Amniotic stem cell (primary cell): Measurements from ENCODE around the gene PDC.
"Not testable (repeated sequence)": the region's sequence is repeated elsewhere in the genome, so short reads cannot be mapped to it uniquely, and the experiment has no call there.

Experiments
- DNase-seq: peaks from one replicate; lab custom pipeline; 2025; lab: John Stamatoyannopoulos, UW

PDC gene

GRCh38 chr1:186465946-186466345 is 5.0 kb upstream of the PDC start:
- no peak for DNase-seq

- not testable (repeated sequence) for DNase-seq
Observed at GRCh38 chr1:186465491-186465890, 4.6 kb upstream of the PDC start.

DNA sequence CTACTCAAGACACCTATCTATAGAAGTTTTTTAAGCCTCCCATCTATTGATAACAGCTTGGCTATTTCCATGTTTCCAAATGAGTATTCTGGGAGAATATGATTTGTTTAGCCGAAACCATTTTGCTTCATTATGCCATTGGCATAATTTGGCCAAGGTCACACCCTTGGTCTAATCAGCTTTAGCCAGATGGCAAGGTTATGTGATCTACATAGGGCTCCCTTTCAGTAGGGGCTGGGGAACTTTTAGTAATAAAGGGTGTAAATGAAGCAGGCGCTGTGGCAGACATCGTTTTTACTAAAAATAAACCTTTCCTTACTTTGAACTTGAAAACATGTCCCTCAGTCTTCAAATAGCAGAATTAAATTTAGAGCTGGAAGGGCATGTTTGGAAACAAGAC is 3.0 kb upstream of the PDC start:
- DNase-seq: no peak

GRCh38 chr1:186463511-186463910 is 2.6 kb upstream of the PDC start:
- DNase-seq: no peak

- DNase-seq: not testable (repeated sequence)
Observed at GRCh38 chr1:186459161-186459560, 1.8 kb downstream of the PDC start.

GRCh38 chr1:186456729-186457255 is 4.1 kb downstream of the PDC start:
- no peak for DNase-seq

GRCh38 chr1:186454981-186455380 is 5.9 kb downstream of the PDC start:
- no peak for DNase-seq

DNA sequence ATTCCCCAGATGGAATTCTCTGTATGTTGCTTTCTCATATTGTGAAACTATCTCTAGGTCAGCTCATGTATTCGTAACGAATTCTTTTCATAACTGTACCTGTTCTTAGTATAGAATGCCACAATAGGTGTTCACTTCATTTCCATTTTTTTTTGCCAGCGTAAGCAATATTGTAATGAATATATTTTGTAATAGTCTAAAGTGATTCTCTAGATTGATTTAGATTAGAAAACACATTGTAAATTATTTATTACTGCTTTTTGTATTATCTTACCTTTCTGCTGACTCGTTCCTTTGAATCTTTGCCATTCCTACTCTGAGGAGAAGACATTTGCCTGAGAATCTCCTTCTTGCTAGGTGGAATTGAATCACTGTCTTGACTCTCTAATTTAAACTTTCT is 14.8 kb downstream of the PDC start:
- no peak for DNase-seq

GRCh38 chr1:186443638-186444037 is 17.3 kb downstream of the PDC start:
- DNase-seq: no peak

DNA sequence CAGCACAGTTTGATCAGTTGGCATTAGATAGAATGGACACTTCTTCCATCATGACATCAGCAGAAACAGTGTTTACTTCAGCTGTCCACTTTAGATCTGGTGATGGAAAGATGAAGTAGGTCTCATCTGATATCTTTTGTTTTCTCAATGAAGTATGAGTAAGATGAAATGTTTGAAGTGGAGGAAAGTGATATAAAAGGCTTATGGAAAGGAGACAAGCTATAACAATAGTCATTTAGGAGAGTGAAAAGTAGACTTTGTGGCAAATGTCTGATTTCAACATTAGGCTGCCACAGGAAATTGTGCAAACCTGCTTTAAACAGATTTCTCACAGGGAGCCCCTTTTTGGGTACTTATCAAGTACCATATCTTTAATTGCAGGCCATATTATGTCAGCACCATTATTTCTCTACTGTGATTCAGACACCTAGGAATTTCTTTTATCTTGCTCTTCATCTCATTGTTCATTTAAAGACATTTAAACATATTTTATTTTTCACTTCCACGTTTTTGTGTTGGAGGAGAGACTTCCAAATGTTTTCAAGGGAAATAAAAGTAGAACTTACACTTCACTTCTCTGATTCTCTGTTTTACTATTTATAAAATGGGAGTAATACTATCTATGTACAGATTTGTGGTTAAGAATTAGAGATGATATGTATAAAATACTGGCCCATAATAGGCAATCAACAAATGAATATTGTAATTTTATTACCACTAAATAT is 18.1 kb downstream of the PDC start:
- DNase-seq: no peak

- no peak for DNase-seq
Observed at GRCh38 chr1:186440584-186440983, 20.3 kb downstream of the PDC start.

DNA sequence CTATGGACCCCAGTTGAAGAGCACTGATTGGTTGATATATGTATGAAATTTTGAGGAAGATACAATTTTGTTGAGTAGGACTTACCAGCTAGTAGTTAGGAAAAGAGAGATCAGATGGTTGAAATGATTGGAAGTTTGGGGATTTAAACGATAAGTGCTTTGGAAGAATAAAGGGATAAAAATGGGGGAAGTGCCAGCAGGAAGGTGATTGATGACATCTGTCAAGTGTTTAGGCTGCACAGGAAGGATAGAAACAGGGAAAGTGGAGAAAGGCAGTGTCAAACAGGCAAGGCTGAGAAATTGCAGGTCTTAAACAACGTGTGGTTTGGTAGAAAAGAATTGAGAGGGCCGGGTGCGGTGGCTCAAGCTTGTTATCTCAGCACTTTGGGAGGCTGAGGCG is 22.3 kb downstream of the PDC start:
- DNase-seq: no peak

- no peak for DNase-seq
Observed at GRCh38 chr1:186435336-186435735, 25.6 kb downstream of the PDC start.

GRCh38 chr1:186429017-186429416 is 31.9 kb downstream of the PDC start:
- DNase-seq: no peak

- DNase-seq: no peak
Observed at GRCh38 chr1:186426118-186426517, 34.8 kb downstream of the PDC start.

- no peak for DNase-seq
Observed at GRCh38 chr1:186424539-186424938, 36.4 kb downstream of the PDC start.

DNA sequence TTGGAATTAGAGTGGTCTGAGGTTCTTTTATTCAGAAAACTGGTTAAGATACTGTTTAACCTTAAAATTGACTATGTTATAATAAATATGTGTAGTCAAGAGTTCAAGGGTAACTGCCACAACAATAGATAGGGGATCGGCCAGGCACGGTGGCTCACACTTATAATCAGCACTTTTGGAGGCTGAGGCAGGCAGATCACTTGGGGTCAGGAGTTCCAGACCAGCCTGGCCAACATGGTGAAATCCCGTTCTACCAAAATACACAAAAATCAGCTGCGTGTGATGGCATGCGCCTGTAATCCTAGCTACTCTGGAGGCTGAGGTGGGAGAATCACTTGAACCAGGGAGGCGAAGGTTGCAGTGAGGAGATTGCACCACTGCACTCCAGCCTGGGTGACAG is 39.5 kb downstream of the PDC start:
- DNase-seq: no peak

DNA sequence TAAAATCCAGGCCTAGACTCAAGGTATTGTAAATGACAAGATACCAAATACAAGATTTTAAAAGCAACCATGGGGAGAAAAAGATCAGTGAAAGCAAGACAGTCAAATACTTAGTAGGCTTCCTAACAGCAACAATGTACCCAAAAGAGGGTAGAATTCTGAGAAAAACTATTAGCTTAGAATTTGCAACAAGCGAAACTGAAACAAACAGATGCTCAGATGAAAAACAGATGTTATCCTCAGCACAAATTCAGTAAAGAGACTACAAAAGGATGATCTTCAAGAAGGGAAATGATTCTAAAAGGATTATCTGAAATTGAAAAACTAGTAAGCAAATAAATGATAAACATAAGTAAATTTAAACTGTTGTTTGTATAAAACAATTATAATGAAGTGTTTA is 40.0 kb downstream of the PDC start:
- no peak for DNase-seq

GRCh38 chr1:186420311-186420710 is 40.6 kb downstream of the PDC start:
- no peak for DNase-seq

GRCh38 chr1:186418503-186418902 is 42.4 kb downstream of the PDC start:
- DNase-seq: no peak

GRCh38 chr1:186413319-186413718 is 47.6 kb downstream of the PDC start:
- no peak for DNase-seq

DNA sequence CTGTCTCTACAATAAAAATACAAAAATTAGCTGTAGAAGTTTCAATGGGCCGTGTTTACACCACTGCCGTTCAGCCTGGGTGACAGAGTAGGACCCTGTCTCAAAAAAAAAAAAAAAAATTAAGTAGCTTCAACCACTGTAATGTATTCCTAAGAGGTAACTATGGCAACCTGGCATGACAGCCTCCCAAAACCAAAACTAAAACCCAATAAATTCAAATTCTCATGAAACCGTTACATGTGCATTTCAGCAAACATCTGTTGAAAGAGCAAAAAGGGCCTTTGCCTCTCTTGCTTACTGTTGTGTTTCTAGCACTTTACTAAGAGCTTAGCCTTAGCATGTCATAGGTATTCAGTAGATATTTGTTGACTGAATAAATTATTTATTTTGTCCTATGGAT is 51.8 kb downstream of the PDC start:
- DNase-seq: no peak

GRCh38 chr1:186404454-186405051 is 56.4 kb downstream of the PDC start:
- no peak for DNase-seq

- no peak for DNase-seq
Observed at GRCh38 chr1:186403632-186404031, 57.3 kb downstream of the PDC start.
